NCI-H2171 (cell line): ENCODE measurements around the gene AMN.
"Not testable (repeated sequence)": the region's sequence is repeated elsewhere in the genome, so short reads cannot be mapped to it uniquely, and the experiment has no call there.

Experiments used
- DNase-seq: peaks from one replicate; lab custom pipeline; 2025; lab: John Stamatoyannopoulos, UW

AMN gene

DNA sequence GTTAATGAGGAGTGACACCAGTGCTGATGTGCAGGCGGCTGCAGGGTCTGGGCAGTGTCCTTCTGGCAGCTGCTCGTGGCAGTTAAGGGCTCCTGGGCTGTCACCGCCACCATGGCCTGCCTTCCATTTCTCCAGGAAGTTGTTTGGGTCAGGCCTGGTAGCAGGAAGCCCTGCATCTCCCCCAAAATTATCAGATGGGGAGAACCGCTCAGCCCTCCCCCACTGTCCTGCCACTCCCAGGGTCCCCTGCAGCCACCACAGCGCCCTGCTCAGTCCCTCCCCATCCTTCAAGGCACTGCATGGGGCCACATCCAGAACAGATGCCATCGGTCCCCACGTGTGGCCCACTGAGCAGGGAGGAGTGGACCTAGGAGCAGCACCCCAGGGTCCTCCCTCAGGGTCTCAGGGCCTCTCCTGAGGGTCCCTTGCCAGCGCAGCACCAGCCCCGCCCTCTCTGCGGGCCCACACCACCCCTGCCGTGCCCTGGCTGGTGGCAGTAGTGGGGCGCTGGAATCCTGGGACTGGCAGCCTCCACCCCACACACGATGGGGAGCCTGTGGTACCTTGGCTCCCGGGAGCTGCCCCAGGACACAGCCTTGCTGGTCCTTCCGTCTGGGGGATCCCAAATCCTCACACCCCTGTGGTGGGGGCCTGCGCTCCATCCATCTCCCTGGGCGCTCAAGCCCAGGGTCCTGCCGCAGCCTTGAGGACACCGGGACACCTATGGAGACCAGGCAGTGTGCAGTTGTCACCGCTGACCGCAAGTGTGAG, 10.3 kb upstream of the AMN start:
- no peak for DNase-seq

DNA sequence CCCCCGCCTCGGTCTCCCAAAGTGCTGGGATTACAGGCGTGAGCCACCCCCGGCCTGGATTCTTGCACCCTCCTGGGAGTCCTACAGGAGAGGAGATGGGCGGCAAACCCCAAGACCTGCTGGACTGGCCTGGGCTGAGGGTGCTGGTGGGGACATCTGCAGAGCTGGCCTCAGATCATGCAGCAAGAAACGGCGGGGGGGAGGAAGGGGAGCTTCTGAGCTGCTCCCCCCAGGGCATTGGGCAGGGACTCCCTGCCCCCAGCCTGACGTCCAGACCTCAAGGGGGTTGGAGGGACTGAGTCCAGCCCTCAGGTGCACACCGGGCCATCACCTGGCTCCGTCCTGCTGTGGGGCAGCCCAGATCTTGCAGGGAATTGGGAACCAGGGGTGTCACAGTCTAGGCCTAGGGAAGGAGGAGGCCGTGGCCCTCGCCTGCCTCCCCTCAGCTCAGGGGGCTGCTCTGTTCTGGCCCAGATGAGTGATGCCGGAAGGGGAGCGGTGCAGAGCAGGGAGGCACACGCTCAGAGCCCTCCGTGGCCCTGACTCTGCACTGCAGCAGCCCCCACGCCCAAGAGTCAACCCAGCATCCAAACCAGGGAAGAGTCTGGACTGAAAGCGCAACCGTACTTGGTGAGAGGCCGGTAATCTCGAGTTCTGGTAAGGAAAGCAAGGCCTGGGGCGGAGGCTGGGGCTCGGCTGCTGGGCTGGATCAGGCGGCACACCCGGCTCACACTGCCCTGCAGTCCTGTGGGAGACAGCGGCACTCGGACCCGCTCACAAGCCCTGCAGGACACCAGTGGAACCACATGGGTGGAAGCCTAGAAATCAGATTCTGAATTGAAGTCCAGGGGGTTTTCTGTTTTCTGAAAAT, 8.9 kb upstream of the AMN start:
- DNase-seq = no peak

DNA sequence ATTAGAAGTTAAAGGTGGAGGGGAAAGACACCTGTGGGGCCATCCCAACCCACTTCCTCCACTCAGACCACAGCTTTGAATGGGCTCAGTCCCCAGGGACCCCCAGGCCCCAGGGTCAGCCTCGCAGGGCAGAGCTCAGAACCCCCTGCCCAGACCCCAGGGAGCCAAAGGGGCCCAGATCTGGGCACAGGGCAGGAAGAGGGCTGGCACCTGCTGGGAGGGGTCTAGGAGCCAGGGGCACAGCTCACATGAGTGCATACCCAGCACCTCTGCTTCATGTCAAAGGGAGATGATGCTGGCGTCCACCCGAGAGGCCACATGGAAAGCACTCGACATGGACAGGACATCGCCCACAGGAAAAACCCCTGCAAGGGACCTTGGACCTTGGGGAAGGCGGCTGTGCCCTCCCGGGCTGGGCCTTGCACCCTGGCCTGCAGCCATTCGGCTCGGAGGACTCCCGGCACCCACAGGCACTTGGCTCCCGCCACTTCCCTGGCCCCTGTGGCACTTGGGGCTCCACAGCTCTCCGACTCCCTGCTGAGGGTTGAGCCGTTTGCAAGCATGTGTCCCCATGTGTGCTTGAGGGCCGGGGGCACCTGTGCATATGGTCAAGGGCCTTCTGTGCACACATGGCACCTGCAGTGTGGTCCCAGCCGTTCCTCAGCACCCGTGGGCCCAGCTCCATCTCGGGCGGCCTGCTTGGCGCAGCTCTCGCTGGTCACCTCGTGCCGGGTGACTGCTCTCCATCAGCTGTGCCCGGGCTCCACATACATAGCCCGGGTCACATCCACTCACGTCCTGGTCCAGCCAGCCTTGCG, 7.8 kb upstream of the AMN start:
- no peak for DNase-seq

DNA sequence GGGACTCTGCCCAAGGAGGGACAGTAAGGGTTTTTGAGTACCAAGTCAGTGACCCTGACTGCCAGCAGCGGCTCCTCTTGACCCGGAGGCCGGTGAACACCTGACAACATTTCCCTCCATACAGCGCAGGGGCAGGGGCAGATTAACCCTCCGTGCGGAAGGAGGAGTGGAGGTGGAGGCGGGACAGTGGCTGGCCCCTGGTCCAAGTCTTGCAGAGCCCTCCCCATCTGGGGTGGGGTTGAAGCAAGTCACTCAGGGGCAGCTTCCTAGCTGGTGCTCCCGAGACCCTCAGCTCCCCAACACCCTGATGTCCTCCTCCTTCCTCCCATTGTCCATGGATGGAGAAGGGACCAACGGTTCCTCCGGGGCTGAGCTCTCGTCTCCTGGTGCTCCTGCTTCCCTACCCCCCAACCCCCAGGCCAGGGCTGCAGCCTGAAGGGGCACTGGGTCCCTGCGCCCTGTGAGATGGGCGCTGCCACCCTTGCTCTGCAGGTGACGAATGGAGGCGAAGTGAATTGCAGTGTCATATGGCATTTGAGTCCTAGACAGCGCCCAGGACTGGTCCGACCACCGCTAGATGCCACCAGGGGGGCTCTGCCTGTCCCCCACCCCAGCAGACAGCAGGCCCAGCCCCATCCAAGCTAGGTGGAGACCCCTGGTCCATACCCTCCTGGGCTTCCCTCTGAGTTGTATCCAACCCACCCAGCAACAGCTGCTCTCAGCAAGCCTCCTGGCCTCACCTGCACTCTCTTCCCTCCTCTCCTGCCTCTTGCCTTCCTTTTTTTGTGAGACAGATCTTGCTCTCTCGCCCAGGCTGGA, 7.0 kb upstream of the AMN start:
- DNase-seq = no peak

DNA sequence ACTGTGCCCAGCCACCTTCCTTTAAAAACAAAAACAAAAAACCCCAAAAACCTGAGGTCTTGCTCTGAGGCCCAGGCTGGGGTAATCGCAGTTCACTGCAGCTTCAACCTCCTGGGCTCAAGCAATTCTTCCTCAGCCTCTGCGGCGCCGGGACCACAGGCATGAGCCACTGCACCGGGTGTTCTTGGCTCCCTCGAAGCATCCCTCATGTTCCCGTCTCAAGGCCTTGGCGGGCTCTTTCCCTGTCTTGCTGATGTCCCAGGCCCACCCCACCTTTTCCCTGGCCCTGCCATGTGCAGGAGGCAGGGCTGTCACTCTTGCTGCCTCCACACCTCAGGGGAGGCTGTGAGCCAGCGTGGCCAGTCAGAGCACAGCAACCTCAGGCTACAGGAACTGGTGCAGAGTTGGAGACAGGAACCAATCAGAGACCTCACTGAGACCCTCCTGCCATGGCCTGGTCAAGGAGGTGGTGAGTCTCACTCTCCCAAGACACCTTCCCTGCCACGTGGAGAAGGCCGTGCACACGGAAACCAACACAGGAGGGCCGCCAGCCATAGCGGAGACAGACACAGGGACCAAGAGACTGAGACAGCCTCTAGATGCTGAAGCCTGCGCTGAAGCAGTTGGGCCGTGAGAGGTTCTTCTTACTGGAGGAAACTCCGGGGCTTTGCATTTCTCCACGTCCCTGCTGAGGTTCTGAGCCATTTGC, 6.0 kb upstream of the AMN start:
- DNase-seq = no peak

DNA sequence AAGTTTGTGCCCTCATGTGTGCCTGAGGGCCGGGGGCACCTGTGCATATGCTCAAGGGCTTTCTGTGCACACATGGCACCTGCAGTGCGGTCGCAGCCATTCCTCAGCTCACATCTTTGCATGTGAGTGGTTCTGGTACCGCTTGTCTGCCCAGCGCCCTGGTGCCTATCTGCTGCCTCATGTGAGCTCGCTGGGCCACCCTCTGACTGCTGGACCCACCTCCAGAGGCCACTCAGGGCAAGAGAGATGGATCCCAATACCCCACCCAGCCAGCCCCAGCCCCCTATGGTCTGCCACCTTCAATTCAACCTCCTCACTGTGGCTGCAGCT, 5.4 kb upstream of the AMN start:
- no peak for DNase-seq

DNA sequence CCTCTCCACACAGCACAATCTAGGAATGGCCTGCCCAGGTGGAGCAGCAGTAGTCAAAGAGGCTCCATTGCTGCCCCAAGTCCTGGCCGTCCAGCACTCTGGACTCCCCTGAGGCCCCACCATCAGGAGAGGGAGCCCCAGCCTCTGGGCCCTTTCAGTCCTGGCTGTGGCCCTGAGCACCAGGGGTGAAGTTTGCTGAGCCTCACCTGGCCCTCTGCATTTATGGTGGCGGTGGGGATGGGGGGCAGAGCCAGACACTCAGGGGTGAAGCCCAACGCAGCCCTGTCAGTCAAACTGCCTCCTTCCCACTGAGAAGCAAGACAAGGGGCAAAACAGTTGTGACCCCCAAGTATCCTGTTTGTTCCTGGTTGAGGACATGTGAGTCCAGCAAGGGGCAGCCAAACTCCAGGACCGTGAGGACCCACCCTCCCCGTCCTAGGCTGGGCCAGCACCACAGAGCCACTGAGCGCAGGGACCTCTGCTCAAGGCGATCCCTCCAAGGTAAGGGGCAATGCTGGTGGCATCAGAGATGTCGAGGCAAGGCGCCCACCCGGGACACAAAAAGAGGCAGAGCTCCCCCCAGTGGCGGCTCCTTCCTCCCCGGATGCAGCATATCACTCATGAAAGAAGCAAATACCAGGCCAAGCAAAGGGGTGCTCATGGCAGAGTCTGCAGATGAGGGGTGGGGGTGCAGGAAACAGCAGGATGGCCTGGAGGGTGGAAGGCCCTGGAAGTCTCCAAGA, 4.8 kb upstream of the AMN start:
- peak; percentile 21 for DNase-seq

DNA sequence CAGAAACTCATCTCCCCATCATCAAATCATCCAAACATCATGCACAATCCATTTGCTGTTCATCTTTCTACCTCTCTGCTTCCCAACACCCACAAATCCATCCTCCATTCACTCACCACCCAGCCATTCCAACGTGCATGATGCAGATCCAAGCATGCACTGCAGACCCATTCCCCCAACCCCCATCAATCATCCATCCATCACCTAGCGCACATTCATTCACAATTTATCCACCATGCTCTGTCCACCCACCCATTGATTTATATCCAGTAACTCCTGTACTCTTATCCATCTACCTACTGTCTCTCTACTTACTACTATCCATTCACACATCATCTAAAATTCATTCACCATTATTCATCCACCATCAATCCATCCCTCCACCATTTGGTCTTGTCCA, 4.0 kb upstream of the AMN start:
- DNase-seq = no peak

DNA sequence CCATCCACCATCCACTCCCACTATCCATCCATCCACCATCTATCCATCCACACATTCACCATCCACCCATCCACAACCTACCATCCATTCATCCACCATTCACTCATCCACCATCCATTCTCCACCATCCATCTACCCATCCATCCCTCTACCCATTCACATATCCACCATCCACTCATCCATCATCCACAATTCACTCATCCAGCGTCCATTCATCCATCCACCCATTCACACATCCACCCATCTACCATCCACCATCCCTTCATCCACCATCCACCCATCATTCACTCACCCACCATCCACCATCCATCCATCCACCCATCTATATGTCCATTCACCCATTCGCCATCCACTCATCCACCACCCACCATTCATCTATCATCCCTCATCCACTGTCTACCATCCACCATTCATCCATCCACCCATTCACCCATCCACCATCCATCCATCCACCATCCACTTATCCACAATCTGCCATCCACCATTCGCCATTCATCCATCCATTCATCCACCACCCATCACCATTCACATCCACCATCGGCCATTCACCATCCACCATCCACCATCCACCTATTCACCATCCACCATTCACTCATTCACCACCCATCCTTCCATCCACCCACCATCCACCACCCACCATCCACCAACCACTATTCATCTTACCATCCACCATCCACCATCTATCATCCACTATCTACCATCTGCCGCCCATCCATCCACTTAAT, 2.0 kb upstream of the AMN start:
- DNase-seq = no peak

DNA sequence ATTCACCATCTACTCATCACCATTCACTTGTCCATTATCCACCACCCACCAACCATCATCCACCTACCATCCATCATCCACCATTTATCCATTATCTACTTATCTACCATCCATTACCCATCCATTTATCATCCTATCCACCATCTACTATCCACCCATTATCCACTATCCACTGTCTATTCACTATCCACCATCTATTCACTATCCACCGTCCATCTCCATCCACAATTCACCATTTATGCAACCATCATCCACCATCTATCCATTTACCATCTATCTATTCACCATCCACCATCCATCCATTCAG, 1.5 kb upstream of the AMN start:
- DNase-seq = no peak

DNA sequence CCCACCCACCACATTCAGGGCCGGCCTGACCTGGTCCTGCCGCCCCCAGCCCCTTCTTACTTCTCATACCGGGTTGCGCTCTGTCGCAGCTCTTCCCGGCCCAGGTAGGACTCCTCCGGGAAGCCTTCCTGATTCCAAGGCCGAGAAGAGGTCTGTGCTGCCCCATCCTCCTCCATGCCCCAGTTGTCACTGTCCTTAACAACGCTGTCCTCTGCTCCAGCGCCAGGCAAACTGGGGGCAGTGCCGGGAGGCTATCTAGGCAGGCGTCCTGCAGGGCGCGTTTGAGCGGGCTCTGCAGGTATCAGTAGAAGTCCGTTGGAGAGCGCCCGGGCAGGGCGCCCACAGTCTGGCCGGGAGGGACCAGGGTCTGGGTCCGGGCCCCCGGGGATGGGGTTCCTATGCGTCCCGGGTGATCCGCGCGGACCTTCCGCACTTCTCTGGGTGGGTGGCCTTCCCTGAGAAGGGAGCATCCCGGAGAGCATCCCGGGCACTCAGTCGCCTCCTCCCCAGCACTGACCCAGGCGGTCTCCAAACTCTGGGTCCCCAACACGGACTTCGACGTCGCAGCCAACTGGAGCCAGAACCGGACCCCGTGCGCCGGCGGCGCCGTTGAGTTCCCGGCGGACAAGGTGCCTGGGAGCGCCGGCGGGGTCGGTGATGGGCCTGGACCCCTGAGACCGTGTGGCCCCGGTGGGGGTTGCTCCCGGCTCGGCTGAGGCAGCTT, 900 bp downstream of the AMN start:
- no peak for DNase-seq

DNA sequence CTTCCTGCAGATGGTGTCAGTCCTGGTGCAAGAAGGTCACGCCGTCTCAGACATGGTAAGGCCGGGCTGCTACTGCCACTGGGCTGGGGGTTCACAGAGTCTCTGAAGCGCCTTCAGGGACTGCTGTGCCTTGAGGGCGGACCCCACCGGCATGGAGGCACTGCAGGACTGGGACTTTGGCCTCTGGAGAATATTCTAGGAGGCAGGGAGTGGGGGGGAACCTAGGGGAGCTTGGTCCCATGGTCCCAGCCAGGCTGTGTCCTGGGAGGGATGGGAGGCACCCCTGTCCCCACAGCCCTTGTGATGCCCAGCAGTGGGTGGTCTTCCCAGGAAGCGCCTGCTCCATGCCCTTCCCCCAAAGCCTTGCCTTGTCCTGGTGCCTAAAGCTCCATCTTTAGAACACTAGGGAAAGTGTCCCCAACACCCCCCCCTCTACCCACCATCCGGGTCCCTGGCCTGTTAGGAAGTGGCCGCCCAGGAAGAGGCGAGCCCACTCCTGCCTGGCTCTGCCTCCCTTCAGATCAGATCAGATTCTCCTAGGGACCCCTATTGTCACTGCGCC, 1.5 kb downstream of the AMN start:
- DNase-seq = no peak

DNA sequence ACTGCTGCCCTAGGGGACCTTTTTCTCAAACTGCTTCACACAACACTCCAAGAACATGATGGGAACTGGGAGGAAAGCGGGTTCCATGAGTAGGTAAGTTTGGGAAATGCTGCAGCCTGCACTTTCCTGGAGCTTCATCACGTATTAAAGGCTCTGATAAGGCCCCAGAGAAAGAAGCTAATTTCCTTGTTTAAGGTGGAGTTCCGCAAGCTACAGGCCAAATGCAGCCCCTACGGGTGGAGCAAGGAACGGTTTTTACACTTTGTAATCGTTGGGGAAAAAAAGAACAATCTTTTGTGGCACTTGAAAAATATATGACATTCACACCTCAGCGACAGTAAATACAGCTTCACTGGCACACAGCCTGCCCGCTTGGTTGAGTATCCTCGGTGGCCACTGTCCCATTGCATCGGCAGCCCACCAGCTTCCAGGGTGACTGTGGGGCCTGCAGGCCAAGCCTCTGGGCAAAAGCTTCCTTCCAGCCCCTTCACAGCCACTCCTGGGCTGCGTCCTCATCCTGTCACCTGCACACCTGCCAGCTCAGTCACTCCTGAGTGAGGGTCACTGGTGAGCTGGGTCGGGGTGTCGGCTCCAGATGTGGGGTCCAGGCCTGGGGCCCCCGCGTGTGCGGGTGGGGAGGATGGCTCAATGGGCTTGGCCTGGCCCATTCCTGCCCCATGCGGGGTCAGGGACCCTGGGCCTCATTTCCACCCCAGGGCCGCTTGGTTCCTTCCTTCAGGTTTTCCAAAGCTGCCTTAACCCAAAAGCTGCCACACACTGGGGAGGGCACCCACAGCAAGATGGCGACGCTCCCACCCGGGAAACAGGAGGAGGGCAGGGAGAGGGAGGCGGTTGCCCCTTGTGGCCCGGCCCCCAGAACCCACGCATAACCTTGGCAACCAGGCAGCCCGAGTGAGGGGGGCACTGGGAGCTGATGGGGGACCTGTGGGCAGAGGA, 2.4 kb downstream of the AMN start:
- DNase-seq = no peak

DNA sequence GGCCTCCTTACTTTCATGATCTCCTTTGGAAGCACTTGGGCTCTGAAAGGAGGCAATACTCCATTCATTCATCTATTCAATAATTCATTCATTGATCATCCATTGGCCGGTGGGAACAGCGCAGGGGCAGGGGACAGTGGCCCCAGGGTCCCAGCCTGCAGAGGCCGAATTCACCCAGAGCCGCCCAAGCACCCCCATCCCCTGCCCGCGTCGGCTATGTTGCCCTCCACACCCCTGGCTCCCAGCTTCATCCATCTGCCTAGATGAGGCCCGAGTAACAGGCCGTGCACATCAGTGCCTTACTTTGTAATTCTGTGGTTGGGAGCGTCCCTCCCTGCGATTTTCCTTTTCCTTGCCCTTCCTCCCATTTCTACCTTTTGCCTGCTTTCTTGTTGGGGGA, 3.2 kb downstream of the AMN start:
- no peak for DNase-seq

DNA sequence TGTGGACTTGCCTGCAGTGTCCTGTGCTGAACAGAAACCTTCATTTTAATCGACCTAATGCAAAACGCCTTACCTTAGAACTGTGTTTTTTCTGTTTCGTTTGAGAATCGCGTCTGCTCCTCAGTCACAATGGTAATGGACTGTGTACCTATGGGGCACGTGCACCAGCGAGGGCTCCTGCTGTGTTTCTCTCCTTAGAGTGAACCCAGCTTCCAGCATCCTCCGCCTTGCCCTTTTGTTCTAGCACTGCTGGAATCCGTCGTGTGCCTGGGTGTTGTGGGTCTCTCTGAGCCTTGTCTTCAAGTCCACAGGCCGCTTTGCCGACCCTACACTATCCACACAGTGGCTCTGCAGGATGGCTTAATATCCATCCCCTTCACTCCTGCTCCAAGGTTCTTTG, 3.6 kb downstream of the AMN start:
- no peak for DNase-seq

DNA sequence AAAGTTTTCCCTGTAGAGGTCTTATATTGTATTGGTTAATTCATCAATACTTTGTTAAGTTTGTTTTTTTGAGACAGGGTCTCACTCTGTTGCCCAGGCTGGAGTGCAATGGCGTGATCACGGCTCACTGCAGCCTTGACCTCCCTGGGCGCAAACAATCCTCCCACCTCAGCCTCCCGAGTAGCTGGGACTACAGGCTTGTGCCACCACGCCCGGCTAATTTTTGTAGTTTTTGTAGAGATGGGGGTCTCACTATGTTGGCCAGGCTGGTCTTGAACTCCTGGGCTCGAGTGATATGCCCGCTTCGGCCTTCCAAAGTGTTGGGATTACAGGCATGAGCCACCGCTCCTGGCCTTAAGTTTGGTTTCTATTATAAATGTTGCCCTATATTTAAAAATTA, 4.4 kb downstream of the AMN start:
- DNase-seq = not testable (repeated sequence)

DNA sequence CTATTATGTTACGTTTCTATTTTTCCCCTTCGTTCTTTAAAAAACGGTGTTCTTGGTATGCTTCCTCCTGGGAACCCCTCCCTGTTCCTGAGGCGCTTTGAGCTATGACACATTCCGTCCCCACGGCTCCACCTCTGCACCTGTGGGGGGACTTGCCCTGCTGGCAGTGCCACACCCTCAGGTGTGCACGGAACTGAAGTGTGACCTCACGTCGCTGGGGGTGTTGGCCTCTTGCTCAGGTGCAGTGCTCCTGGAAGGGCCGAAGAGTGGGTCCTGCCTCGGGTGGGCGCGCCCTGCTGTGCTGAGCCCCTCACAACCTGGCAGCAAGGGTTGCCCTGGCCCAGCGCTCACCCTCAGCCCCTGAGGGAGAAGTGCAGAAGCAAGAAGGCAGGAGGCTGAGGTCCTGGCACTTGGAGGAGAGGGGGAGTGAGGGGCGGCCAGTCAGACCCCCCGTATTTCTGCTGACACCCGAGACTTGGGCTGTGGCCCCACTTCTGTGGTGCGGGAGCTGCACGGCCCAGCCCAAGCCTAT, 4.9 kb downstream of the AMN start:
- DNase-seq = no peak
